Caco-2 (cell line): ENCODE results near the gene ARID1A. TPM values are rescaled to one million over a fixed set of nuclear protein-coding genes. Genes with fewer than 3 reads are reported as not detected.

Experiments
- BruUV-seq: library from RNA; stranded (reverse); fragments of 400-500 nt; replicated peaks from 2 replicates; lab custom pipeline; 2021; lab: Mats Ljungman, UMichigan
- CTCF ChIA-PET: fragments of 300-600 bp; sonication (Branson Sonifier 250); formaldehyde crosslinking; loops from one replicate; lab custom pipeline; 2022; ENCODE audit warnings: antibody characterized with exemption; lab: Charles Lee
- POLR2A ChIA-PET: fragments of 300-600 bp; sonication (Branson Sonifier 250); formaldehyde crosslinking; loops from one replicate; lab custom pipeline; 2022; ENCODE audit warnings: antibody characterized with exemption; lab: Charles Lee
- DNase-seq, 2 experiments: peaks; one replicate each; pipeline versions ENCODE4 v3.0.0 to v3.0.0-alpha.2; 2020 to 2022
- H3K27me3 ChIP-seq: replicated peaks from 2 replicates; pipeline ENCODE4 v1.6.0; 2011; ENCODE audit warnings: low read length; ENCODE audit not compliant: control insufficient read depth, insufficient read depth
- H3K36me3 ChIP-seq: 2 replicates; pipeline ENCODE4 v1.5.1; 2011; ENCODE audit warnings: low read length; ENCODE audit not compliant: control insufficient read depth, insufficient read depth
- H3K4me1 ChIP-seq: fragments of 250-450 bp; sonication (Bioruptor Pico); 2 replicates; pipeline ENCODE4 v1.5.1; 2020; ENCODE audit warnings: mild to moderate bottlenecking
- H3K4me3 ChIP-seq: 2 replicates; pipeline ENCODE4 v1.5.1; 2011; ENCODE audit warnings: low read depth, mild to moderate bottlenecking, control low read depth, low read length
- H3K9me3 ChIP-seq: fragments of 250-450 bp; sonication (Bioruptor Pico); 2 replicates; pipeline ENCODE4 v1.5.1; 2020; ENCODE audit warnings: mild to moderate bottlenecking, moderate library complexity
- H3K27ac Mint-ChIP-seq: one replicate; pipeline ENCODE4 v1.8.0; 2022; ENCODE audit warnings: mixed read lengths; ENCODE audit not compliant: unreplicated experiment
- H3K27me3 Mint-ChIP-seq: one replicate; pipeline ENCODE4 v1.8.0; 2022; ENCODE audit warnings: mixed read lengths; ENCODE audit not compliant: insufficient read depth, unreplicated experiment
- H3K36me3 Mint-ChIP-seq: one replicate; pipeline ENCODE4 v1.8.0; 2022; ENCODE audit warnings: mild to moderate bottlenecking, mixed read lengths; ENCODE audit not compliant: insufficient read depth, unreplicated experiment
- H3K4me1 Mint-ChIP-seq: one replicate; pipeline ENCODE4 v1.8.0; 2022; ENCODE audit warnings: low read depth, mixed read lengths; ENCODE audit not compliant: unreplicated experiment
- H3K4me3 Mint-ChIP-seq: one replicate; pipeline ENCODE4 v1.8.0; 2022; ENCODE audit warnings: mild to moderate bottlenecking, moderate library complexity, mixed read lengths; ENCODE audit not compliant: unreplicated experiment
- H3K9me3 Mint-ChIP-seq: one replicate; pipeline ENCODE4 v1.8.0; 2022; ENCODE audit warnings: mixed read lengths; ENCODE audit not compliant: unreplicated experiment
- intact Hi-C: fragments of 100-400 bp; cut with micrococcal nuclease; formaldehyde crosslinking; loops from one replicate; pipeline ENCODE4 v1.10.0; 2022; ENCODE audit not compliant: unreplicated experiment
- total RNA-seq: library from RNA; stranded (reverse); gene quantifications from 2 replicates; pipeline ENCODE4 v1.2.3, GENCODE V29; 2022
- TF ChIP-seq, protein P1 (sequence below), 2 experiments: fragments of 200-600 bp in 1 of 2; IDR thresholded peaks; 1 replicate in 1 of 2; 2 replicates in 1 of 2; pipeline versions ENCODE4 v1.5.1 to v1.8.0; 2011 to 2022; ENCODE audit warnings: antibody characterized with exemption in 1 of 2, control low read depth in 1 of 2, inconsistent platforms in 1 of 2, low read depth in 1 of 2, low read length in 1 of 2, mild to moderate bottlenecking in 1 of 2, moderate library complexity in 1 of 2; ENCODE audit not compliant: insufficient read depth in 1 of 2, severe bottlenecking in 1 of 2, unreplicated experiment in 1 of 2

Gene ARID1A
- total RNA-seq, 1 experiment from 2014 or later, result 66.5 TPM

DNA sequence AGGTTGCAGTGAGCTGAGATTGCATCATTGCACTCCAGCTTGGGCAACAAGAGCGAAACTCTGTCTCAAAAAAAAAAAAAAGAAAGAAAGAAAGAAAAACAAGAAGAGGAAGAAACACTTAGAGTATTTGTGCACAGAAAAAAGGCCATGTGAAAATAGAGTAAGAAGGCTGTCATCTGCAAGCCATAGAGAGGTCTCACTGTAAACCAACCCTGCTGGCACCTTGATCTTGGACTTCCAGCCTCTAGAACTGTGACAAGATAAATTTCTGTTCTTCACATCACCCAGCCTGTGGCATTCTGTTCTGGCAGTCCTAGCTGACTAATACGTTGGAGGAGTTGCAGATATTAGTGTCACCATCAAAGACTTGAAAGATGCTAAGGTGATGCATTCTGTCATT is 118.6 kb downstream of the ARID1A start:
- H3K27ac Mint-ChIP-seq, result no peak overlapping the region
- Histone ChIP-seq H3K9me3 (no peaks in the 10 kb centered on the region), H3K36me3 (no peaks in the 10 kb centered on the region), H3K27me3 (no peaks in the 10 kb centered on the region), H3K4me3 (no peak overlapping the region), H3K4me1 (no peaks in the 10 kb centered on the region)
- H3K4me3 Mint-ChIP-seq, result no peak overlapping the region
- no peak for DNase-seq
- intact Hi-C loops, result no loop called here
- no peaks in the 10 kb centered on the region for H3K4me1 Mint-ChIP-seq
- H3K9me3 Mint-ChIP-seq, result no peaks in the 10 kb centered on the region
- ChIA-PET CTCF (no interaction called here), POLR2A (no interaction called here)
- H3K27me3 Mint-ChIP-seq, result no peaks in the 10 kb centered on the region
- TF ChIP-seq, protein P1, sequence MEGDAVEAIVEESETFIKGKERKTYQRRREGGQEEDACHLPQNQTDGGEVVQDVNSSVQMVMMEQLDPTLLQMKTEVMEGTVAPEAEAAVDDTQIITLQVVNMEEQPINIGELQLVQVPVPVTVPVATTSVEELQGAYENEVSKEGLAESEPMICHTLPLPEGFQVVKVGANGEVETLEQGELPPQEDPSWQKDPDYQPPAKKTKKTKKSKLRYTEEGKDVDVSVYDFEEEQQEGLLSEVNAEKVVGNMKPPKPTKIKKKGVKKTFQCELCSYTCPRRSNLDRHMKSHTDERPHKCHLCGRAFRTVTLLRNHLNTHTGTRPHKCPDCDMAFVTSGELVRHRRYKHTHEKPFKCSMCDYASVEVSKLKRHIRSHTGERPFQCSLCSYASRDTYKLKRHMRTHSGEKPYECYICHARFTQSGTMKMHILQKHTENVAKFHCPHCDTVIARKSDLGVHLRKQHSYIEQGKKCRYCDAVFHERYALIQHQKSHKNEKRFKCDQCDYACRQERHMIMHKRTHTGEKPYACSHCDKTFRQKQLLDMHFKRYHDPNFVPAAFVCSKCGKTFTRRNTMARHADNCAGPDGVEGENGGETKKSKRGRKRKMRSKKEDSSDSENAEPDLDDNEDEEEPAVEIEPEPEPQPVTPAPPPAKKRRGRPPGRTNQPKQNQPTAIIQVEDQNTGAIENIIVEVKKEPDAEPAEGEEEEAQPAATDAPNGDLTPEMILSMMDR (IDR thresholded peaks at IDR 0.05; ENCODE audit: insufficient read depth in 1 of 2, low read depth in 1 of 2, low read length in 1 of 2, severe bottlenecking in 1 of 2, unreplicated experiment in 1 of 2), result no peak
- H3K36me3 Mint-ChIP-seq, result peaks cover 5% of the 10 kb centered on the region
- BruUV-seq, result no TSS peak

DNA sequence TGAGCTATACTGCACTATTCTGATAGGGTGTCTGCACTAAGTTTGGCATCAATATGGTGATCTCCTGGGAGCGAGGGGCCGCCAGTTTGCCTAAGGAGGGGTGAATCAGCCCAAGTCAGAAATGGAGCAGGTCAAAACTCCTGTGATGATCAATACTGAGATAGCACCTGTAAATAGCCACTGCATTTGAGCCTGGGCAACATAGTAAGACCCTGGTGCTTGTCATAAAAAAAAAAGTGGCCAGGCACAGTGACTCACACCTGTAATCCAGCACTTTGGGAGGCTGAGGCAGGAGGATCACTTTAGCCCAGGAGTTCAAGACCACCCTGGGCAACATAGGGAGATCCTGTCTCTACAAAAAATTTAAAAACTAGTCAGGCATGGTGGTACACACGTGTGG is 119.1 kb downstream of the ARID1A start:
- no peaks in the 10 kb centered on the region for H3K27me3 Mint-ChIP-seq
- peaks cover 5% of the 10 kb centered on the region for H3K36me3 Mint-ChIP-seq
- ChIA-PET CTCF (no interaction called here), POLR2A (no interaction called here)
- DNase-seq, result no peak
- TF ChIP-seq, protein P1 (IDR thresholded peaks at IDR 0.05; ENCODE audit: insufficient read depth in 1 of 2, low read depth in 1 of 2, low read length in 1 of 2, severe bottlenecking in 1 of 2, unreplicated experiment in 1 of 2), result no peak
- no peak overlapping the region for H3K4me3 Mint-ChIP-seq
- H3K4me1 Mint-ChIP-seq, result no peaks in the 10 kb centered on the region
- no peaks in the 10 kb centered on the region for H3K9me3 ChIP-seq
- no TSS peak for BruUV-seq
- no peaks in the 10 kb centered on the region for H3K9me3 Mint-ChIP-seq
- no peaks in the 10 kb centered on the region for H3K36me3 ChIP-seq
- intact Hi-C loops, result no loop called here
- no peaks in the 10 kb centered on the region for H3K27me3 ChIP-seq
- no peaks in the 10 kb centered on the region for H3K4me1 ChIP-seq
- no peak overlapping the region for H3K27ac Mint-ChIP-seq
- H3K4me3 ChIP-seq, result no peak overlapping the region

DNA sequence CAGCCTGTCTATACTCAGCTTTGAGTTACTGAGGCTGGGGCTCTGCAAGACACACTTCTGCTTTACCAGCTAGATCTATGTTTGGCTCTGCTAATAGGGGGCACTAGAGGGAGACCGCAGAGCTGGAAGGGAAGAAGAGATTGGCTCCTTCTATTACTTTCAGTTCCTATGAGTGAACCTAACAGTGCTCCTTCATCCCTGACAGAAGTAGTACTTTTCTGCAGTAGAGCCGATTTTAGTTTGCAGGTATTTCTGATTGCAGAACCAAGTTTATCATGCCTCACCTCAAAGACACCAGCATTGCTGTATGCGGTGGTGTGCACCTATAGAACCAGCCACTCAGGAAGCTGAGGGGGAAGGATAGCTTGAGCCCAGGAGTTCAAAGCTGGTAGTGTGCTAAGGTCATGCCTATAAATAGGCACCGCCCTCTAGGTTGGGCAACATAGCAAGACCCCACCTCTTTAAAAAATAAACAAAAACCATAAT is 125.0 kb downstream of the ARID1A start:
- Mint-ChIP-seq H3K27ac (no peak overlapping the region), H3K27me3 (no peaks in the 10 kb centered on the region), H3K4me1 (peaks cover 13% of the 10 kb centered on the region), H3K36me3 (peaks cover 4% of the 10 kb centered on the region), H3K9me3 (no peaks in the 10 kb centered on the region), H3K4me3 (no peak overlapping the region)
- peaks cover 15% of the 10 kb centered on the region for H3K4me1 ChIP-seq
- H3K27me3 ChIP-seq, result no peaks in the 10 kb centered on the region
- CTCF ChIA-PET, result interaction anchor here (0.6 kb wide), 1 partner anchor 222 kb away, joined by 3 read pairs; no protein-coding TSS in a partner anchor
- intact Hi-C loops, result no loop called here
- H3K36me3 ChIP-seq, result no peaks in the 10 kb centered on the region
- no peaks in the 10 kb centered on the region for H3K9me3 ChIP-seq
- no peak overlapping the region for H3K4me3 ChIP-seq
- POLR2A ChIA-PET, result interaction anchor here (0.6 kb wide), 1 partner anchor 439 kb away, joined by 8 read pairs; no protein-coding TSS in a partner anchor
- no TSS peak for BruUV-seq
- TF ChIP-seq, protein P1 (IDR thresholded peaks at IDR 0.05; ENCODE audit: insufficient read depth in 1 of 2, low read depth in 1 of 2, low read length in 1 of 2, severe bottlenecking in 1 of 2, unreplicated experiment in 1 of 2), result no peak
- no peak for DNase-seq
